ENCODE data around the gene MICAL3.
"Not testable (repeated sequence)": the region's sequence is repeated elsewhere in the genome, so short reads cannot be mapped to it uniquely, and the experiment has no call there.

Gene MICAL3

GRCh38 chr22:18024276-18024939, at the start of gene MICAL3:
Gene MICAL3 (minus strand): TSS chr22:18024561. CDS start chr22:17906812, 117,749 bp downstream.
- in situ Hi-C loops (cut with HindIII; ENCODE audit: low sequenced_read_pairs) = no loop called here

DNA sequence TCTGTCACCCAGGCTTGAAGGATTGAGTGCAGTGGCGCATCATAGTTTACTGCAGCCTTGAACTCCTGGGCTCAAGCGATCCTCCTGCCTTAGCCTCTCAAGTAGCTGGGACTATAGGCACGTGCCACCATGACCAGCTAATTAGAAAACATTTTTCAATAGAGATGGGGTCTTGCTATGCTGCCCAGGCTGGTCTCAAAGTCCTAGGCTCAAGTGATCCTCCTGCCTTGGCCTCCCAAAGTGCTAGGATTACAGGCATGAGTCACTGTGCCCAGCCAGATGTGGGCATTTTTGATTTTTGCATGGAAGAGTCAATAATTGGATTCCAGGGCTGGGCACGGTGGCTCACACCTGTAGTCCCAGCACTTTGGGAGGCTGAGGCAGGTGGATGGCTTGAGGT, 49.6 kb upstream of the MICAL3 start:
- in situ Hi-C loops (cut with HindIII; ENCODE audit: low sequenced_read_pairs) = not testable (repeated sequence)

DNA sequence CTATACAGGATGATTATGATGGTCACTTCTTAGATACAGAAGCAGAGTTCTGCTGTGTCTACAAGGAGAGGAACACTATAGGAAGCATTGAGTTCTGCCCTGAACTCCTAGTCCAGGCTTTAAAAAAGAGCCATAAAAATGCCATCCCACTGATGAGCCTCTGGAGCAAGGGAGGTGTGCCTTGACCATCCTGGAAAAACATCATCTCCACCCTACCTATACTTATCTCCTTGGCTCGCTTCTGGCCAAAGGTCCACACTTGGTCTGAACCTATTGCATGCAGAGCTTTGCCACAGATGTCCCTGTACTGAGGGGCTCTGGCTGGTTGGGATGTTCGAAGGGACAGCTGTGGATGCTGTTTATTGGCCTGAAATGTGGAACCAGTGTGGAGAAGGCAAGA, 49.1 kb upstream of the MICAL3 start:
- in situ Hi-C loops (cut with HindIII; ENCODE audit: low sequenced_read_pairs) = no loop called here

DNA sequence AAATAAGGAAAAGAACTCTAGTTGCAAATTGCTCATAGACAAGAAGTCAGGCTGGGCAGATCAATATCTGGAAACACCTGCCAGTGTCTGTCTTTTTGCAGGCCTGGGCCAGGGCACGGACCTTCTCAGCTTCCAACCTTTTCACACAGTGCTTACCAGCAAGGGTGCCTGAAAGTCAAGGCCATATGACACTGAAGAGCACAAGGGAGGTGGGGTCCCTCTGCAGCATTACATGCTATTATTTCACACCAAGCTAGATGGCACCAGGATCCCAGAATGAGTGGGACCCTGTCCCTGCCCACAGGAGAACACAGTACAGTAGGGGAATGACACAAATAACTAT, 47.6 kb upstream of the MICAL3 start:
- in situ Hi-C loops (cut with HindIII; ENCODE audit: low sequenced_read_pairs) = no loop called here

GRCh38 chr22:18071307-18071967, 47.1 kb upstream of the MICAL3 start:
- in situ Hi-C loops (cut with HindIII; ENCODE audit: low sequenced_read_pairs) = not testable (repeated sequence)

GRCh38 chr22:18070556-18071306, 46.4 kb upstream of the MICAL3 start:
- in situ Hi-C loops (cut with HindIII; ENCODE audit: low sequenced_read_pairs) = no loop called here

DNA sequence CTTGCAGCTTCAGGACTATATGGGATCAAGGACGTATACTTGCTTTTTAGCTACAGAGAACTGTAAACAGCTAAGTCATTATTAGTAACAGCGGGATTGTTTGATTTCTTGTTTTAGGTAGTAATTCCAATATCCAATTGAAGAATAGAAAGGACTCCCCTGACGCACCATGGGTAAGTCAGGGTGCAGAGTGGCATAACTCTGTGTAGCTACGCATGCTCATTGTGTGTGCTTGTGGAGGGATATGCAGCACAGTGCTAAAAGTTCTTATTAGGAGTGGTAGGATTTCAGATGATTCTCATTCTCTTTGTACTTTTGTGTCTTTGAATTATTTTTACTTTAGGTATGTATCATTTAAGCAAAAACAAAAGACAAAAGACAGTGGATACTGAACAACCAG, 45.7 kb upstream of the MICAL3 start:
- in situ Hi-C loops (cut with HindIII; ENCODE audit: low sequenced_read_pairs) = no loop called here

- in situ Hi-C loops (cut with HindIII; ENCODE audit: low sequenced_read_pairs) = no loop called here
These were observed 44.7 kb upstream of the MICAL3 start for GRCh38 chr22:18069041-18069440.

DNA sequence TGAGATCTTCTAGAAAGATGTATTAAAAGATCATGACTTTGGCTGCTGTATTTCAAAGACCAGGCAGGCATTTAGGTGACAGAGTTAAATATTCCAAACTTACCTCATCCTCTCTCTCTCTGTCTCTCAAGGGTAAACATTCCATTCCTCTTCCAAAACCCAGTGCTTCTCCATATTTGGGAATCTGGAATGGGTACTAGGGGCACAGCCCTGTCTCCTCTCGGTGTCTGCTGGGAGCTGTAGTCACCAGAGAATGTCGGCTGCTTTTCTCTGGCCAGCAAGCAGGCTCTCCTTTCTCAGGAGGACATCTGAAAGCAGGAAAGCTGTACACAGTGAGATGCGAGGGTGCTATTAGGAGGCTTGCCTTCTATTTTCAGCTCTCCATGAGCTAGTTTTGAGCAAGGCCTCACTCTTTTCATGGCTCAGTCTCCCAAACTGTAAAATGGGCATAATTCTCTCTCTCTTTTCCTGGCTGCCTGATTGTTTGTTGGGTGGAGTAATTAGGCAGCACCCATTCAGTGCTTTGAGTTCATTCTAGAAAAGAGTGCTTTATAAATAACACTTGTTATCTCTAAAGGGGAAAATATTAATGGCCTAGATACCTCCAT, 44.1 kb upstream of the MICAL3 start:
- in situ Hi-C loops (cut with HindIII; ENCODE audit: low sequenced_read_pairs) = no loop called here

GRCh38 chr22:18067548-18068341, 43.4 kb upstream of the MICAL3 start:
- in situ Hi-C loops (cut with HindIII; ENCODE audit: low sequenced_read_pairs) = no loop called here

GRCh38 chr22:18067121-18067520, 42.8 kb upstream of the MICAL3 start:
- in situ Hi-C loops (cut with HindIII; ENCODE audit: low sequenced_read_pairs) = no loop called here

GRCh38 chr22:18066181-18066859, 42.0 kb upstream of the MICAL3 start:
- in situ Hi-C loops (cut with HindIII; ENCODE audit: low sequenced_read_pairs) = no loop called here

- in situ Hi-C loops (cut with HindIII; ENCODE audit: low sequenced_read_pairs) = no loop called here
These were observed 40.9 kb upstream of the MICAL3 start for GRCh38 chr22:18065256-18065655.

- in situ Hi-C loops (cut with HindIII; ENCODE audit: low sequenced_read_pairs) = no loop called here
These were observed 40.3 kb upstream of the MICAL3 start for GRCh38 chr22:18064636-18065035.

DNA sequence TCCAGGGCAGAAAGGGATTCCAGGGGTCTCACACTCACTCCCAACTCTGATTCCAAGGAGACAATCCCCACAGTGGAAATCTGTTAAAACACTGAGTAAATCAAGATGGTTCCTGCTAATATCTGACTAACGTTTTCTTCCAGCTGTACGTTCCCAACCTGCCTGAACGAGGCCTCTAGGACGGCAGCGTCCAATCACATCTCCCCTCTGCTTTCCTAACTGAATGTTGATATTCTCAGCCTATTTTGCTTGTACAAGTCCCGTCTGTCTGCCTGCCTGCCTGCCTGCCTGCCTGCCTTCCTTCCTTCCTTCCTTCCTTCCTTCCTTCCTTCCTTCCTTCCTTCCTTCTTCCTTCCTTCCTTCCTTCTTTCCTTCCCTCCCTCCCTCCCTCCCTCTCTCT, 39.4 kb upstream of the MICAL3 start:
- in situ Hi-C loops (cut with HindIII; ENCODE audit: low sequenced_read_pairs) = not testable (repeated sequence)

DNA sequence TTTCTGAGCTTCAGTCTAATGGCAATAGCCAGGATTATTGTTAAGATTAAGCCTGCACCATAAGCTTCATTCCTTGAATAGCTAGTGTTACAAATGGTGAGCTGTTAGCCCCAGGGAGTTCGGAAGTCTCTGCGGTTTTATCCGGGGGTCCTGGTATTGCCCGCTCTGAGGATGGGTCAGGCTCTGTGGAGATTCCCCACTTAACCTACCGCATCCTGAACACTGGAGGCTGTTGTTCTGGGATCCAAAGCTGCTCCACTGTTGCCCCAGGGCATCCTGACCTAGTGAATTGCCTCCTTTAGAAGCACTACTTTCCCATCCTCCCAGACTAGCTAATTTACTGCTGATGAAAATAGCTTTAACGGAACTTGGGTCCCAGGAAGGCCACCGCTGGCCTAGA, 38.9 kb upstream of the MICAL3 start:
- in situ Hi-C loops (cut with HindIII; ENCODE audit: low sequenced_read_pairs) = no loop called here

GRCh38 chr22:18062421-18062820, 38.1 kb upstream of the MICAL3 start:
- in situ Hi-C loops (cut with HindIII; ENCODE audit: low sequenced_read_pairs) = no loop called here

GRCh38 chr22:18060646-18061620, 36.6 kb upstream of the MICAL3 start:
- in situ Hi-C loops (cut with HindIII; ENCODE audit: low sequenced_read_pairs) = no loop called here

GRCh38 chr22:18059991-18060390, 35.6 kb upstream of the MICAL3 start:
- in situ Hi-C loops (cut with HindIII; ENCODE audit: low sequenced_read_pairs) = no loop called here
